A549 (cell line): ENCODE measurements around the gene ICE2.

Experiments used
- CTCF ChIP-seq: fragments of >200 bp; sonication (Bioruptor Twin); formaldehyde crosslinking; IDR thresholded peaks from 3 replicates; pipeline ENCODE4 v1.5.1; 2016
- FOXS1 ChIP-seq: fragments of 250-450 bp; sonication (Bioruptor Pico); IDR thresholded peaks from 2 replicates; pipeline ENCODE4 v1.5.0; 2020; ENCODE audit warnings: mild to moderate bottlenecking, moderate library complexity
- HOXA7 ChIP-seq: fragments of 250-450 bp; sonication (Bioruptor Pico); IDR thresholded peaks from 2 replicates; pipeline ENCODE4 v1.5.0; 2020; ENCODE audit warnings: mild to moderate bottlenecking, moderate library complexity
- JUN ChIP-seq, 2 experiments: fragments of >200 bp; sonication (Bioruptor Twin); formaldehyde crosslinking; IDR thresholded peaks; 2 replicates in 1 of 2; 3 replicates in 1 of 2; pipeline ENCODE4 v1.6.1; 2016 to 2017
- NR3C1 ChIP-seq: fragments of >200 bp; sonication (Bioruptor Twin); formaldehyde crosslinking; IDR thresholded peaks from 3 replicates; pipeline ENCODE4 v1.6.1; 2017
- RFX5 ChIP-seq: fragments of 450-650 bp; IDR thresholded peaks from 2 replicates; pipeline ENCODE4 v1.7.1; 2014; ENCODE audit warnings: antibody characterized with exemption, mild to moderate bottlenecking, moderate library complexity
- TF ChIP-seq, protein P1 (sequence below): fragments of 450-650 bp; IDR thresholded peaks from 2 replicates; pipeline ENCODE4 v1.6.1; 2014; ENCODE audit warnings: antibody characterized with exemption

DNA sequence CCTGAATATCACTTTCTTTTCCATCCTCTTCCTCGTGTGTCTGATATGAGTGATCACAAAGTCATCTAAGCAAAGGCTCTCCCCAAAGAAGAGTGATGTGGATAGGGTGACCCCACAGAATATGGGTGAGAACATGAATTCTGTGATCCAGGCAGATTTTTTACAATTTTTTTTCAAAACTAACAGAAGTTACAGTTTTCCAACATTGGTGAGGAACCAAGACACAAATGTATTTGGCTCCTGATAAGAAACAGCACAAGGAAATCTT is 108.1 kb downstream of the ICE2 start:
- TF ChIP-seq JUN (IDR thresholded peaks at IDR 0.05) (no peak), HOXA7 (CRISPR knock-in tag) (no peak), CTCF (no peak), RFX5 (no peak), FOXS1 (CRISPR knock-in tag) (no peak), NR3C1 (no peak)
- TF ChIP-seq, protein P1, sequence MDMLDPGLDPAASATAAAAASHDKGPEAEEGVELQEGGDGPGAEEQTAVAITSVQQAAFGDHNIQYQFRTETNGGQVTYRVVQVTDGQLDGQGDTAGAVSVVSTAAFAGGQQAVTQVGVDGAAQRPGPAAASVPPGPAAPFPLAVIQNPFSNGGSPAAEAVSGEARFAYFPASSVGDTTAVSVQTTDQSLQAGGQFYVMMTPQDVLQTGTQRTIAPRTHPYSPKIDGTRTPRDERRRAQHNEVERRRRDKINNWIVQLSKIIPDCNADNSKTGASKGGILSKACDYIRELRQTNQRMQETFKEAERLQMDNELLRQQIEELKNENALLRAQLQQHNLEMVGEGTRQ: no peak
